Measurements from ENCODE around the gene MPHOSPH9. TPM values are rescaled to one million over a fixed set of nuclear protein-coding genes. Genes with fewer than 3 reads are reported as not detected.

Gene MPHOSPH9
- total and polyA plus RNA-seq, 4 donors = 4.9 to 51.0 (median 32.7) TPM

DNA sequence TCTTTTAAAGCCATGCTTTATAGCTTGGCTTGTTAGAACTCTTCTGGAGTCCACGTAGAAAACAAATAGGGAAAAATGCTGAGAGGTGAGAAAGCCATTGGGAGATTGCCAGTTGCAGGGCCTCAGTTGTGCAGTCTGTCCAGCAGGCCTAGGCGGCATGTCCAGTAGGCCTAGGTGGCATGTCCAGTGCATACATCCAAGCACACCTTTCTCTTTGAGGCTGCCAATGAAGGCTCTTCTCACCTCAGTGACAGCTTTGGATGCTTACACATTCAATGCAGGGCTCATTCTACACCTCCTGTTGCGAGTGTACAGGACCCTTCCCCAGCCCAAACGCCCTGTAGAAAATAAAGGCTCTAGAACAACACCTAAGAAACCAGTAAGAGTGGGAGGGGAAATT lies 25.7 kb upstream of the MPHOSPH9 start (continued):
- TF ChIP-seq FOXA2 (IDR thresholded peaks at IDR 0.05) (no peak), NR2F2 (IDR thresholded peaks at IDR 0.05) (no peak)

DNA sequence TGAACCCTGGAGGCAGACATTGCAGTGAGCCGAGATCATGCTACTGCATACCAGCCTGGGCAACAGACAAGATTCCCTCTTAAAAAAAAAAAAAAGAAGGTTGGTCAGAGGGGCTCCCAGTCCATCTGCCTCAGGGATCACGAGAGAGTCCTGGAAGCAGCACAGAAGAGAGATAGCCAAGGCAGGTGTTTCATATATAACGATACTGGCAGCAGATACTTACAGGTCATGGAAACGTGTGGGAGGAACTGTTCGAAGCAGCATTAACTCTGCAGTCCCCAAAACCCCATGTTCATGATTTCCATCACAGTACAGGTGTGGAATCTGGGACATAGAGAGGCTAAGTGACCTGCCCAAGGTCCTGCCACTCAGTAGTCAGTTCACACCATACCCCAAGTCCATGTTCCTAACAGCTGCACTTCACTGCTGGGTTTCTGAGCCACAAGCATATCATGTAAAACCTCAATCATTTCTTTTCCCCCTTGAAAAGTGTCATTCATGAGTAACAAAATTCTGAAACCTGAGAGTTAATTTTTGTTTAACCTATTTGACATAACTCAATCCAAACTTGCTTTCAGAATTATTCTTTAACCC lies 22.0 kb upstream of the MPHOSPH9 start:
- no peak for DNase-seq (ENCODE audit: low spot score)
- H3K27me3 ChIP-seq (ENCODE audit: control insufficient read depth in 4 of 4, insufficient read depth in 4 of 4, low read length in 3 of 4) = no peaks in the 10 kb centered on the region
- 90% methylated on average over 5 of the region's 5 CpGs for WGBS
- H3K9ac ChIP-seq (ENCODE audit: low read depth in 1 of 2, low read length in 2 of 2) = no peak overlapping the region
- no peak overlapping the region for H3K27ac ChIP-seq (ENCODE audit: low read depth in 1 of 2, low read length in 2 of 2)
- TF ChIP-seq, protein P1, sequence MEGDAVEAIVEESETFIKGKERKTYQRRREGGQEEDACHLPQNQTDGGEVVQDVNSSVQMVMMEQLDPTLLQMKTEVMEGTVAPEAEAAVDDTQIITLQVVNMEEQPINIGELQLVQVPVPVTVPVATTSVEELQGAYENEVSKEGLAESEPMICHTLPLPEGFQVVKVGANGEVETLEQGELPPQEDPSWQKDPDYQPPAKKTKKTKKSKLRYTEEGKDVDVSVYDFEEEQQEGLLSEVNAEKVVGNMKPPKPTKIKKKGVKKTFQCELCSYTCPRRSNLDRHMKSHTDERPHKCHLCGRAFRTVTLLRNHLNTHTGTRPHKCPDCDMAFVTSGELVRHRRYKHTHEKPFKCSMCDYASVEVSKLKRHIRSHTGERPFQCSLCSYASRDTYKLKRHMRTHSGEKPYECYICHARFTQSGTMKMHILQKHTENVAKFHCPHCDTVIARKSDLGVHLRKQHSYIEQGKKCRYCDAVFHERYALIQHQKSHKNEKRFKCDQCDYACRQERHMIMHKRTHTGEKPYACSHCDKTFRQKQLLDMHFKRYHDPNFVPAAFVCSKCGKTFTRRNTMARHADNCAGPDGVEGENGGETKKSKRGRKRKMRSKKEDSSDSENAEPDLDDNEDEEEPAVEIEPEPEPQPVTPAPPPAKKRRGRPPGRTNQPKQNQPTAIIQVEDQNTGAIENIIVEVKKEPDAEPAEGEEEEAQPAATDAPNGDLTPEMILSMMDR (IDR thresholded peaks at IDR 0.05; ENCODE audit: low read depth, low read length, missing input control) = no peak
- no peak for TF ChIP-seq ATF3 (IDR thresholded peaks at IDR 0.05)
- no peak for TF ChIP-seq RXRA (IDR thresholded peaks at IDR 0.05)
- TF ChIP-seq TAF1 (conservative IDR thresholded peaks at IDR 0.05) = no peak
- TF ChIP-seq HNF4G (IDR thresholded peaks at IDR 0.05) = no peak
- no peak for TF ChIP-seq HNF4A (conservative IDR thresholded peaks at IDR 0.05)
- no peak for TF ChIP-seq FOXA2 (IDR thresholded peaks at IDR 0.05)
- TF ChIP-seq YY1 (IDR thresholded peaks at IDR 0.05) = no peak
- TF ChIP-seq SP1 (IDR thresholded peaks at IDR 0.05) = no peak
- no peak for TF ChIP-seq JUND (IDR thresholded peaks at IDR 0.05)
- TF ChIP-seq GABPA (IDR thresholded peaks at IDR 0.05 in 1 of 2, conservative IDR thresholded peaks at IDR 0.05 in 1 of 2) = no peak
- TF ChIP-seq, protein P2, sequence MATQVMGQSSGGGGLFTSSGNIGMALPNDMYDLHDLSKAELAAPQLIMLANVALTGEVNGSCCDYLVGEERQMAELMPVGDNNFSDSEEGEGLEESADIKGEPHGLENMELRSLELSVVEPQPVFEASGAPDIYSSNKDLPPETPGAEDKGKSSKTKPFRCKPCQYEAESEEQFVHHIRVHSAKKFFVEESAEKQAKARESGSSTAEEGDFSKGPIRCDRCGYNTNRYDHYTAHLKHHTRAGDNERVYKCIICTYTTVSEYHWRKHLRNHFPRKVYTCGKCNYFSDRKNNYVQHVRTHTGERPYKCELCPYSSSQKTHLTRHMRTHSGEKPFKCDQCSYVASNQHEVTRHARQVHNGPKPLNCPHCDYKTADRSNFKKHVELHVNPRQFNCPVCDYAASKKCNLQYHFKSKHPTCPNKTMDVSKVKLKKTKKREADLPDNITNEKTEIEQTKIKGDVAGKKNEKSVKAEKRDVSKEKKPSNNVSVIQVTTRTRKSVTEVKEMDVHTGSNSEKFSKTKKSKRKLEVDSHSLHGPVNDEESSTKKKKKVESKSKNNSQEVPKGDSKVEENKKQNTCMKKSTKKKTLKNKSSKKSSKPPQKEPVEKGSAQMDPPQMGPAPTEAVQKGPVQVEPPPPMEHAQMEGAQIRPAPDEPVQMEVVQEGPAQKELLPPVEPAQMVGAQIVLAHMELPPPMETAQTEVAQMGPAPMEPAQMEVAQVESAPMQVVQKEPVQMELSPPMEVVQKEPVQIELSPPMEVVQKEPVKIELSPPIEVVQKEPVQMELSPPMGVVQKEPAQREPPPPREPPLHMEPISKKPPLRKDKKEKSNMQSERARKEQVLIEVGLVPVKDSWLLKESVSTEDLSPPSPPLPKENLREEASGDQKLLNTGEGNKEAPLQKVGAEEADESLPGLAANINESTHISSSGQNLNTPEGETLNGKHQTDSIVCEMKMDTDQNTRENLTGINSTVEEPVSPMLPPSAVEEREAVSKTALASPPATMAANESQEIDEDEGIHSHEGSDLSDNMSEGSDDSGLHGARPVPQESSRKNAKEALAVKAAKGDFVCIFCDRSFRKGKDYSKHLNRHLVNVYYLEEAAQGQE (IDR thresholded peaks at IDR 0.05) = no peak
- TF ChIP-seq NR2F2 (IDR thresholded peaks at IDR 0.05) = no peak
- TF ChIP-seq, protein P3, sequence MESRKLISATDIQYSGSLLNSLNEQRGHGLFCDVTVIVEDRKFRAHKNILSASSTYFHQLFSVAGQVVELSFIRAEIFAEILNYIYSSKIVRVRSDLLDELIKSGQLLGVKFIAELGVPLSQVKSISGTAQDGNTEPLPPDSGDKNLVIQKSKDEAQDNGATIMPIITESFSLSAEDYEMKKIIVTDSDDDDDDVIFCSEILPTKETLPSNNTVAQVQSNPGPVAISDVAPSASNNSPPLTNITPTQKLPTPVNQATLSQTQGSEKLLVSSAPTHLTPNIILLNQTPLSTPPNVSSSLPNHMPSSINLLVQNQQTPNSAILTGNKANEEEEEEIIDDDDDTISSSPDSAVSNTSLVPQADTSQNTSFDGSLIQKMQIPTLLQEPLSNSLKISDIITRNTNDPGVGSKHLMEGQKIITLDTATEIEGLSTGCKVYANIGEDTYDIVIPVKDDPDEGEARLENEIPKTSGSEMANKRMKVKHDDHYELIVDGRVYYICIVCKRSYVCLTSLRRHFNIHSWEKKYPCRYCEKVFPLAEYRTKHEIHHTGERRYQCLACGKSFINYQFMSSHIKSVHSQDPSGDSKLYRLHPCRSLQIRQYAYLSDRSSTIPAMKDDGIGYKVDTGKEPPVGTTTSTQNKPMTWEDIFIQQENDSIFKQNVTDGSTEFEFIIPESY (IDR thresholded peaks at IDR 0.05) = no peak
- TF ChIP-seq EGR1 (IDR thresholded peaks at IDR 0.05; ENCODE audit: low read depth in 2 of 2) = no peak
- TF ChIP-seq, protein P4, sequence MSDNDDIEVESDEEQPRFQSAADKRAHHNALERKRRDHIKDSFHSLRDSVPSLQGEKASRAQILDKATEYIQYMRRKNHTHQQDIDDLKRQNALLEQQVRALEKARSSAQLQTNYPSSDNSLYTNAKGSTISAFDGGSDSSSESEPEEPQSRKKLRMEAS (IDR thresholded peaks at IDR 0.05) = no peak
- no peak for TF ChIP-seq RAD21 (IDR thresholded peaks at IDR 0.05)
- peaks cover 7 to 14% (median 12%) of the 10 kb centered on the region in 4 donors for H3K4me1 ChIP-seq (ENCODE audit: control insufficient read depth in 4 of 4, insufficient read depth in 4 of 4, low read length in 3 of 4)
- H3K4me3 ChIP-seq (ENCODE audit: low read depth in 1 of 3, low read length in 3 of 3) = no peak overlapping the region
- H3K36me3 ChIP-seq (ENCODE audit: control insufficient read depth in 4 of 4, insufficient read depth in 3 of 4, low read depth in 1 of 4, low read length in 3 of 4) = peaks cover 16 to 39% (median 27%) of the 10 kb centered on the region in 4 donors
- no peaks in the 10 kb centered on the region for H3K9me3 ChIP-seq (ENCODE audit: control insufficient read depth in 4 of 4, low read length in 3 of 4)

All from liver (tissue), 9 donors.